ENCODE measurements around the gene DPH3. TPM values are rescaled to one million over a fixed set of nuclear protein-coding genes. Genes with fewer than 3 reads are reported as not detected.

Gene DPH3
- polyA plus RNA-seq, 1 donor (not counting 4 experiments of a cell fraction or from before 2014, with no cell fraction given), result 36.7 TPM

- DNase-seq (ENCODE audit: low read depth, low spot score), result no peak
- no peaks in the 10 kb centered on the region for H3K27me3 ChIP-seq (ENCODE audit: control insufficient read depth, extremely low read depth, insufficient read depth, low read length)
- H4K20me1 ChIP-seq (ENCODE audit: control insufficient read depth, extremely low read depth, insufficient read depth, low read length), result no peaks in the 10 kb centered on the region
- no peak for TF ChIP-seq EZH2 (IDR thresholded peaks at IDR 0.05; ENCODE audit: low read length)
- TF ChIP-seq CTCF (optimal IDR thresholded peaks at IDR 0.05 in 1 of 3, IDR thresholded peaks at IDR 0.05 in 1 of 3, conservative IDR thresholded peaks at IDR 0.05 in 1 of 3; ENCODE audit: extremely low read depth in 1 of 3, insufficient read depth in 2 of 3, low read length in 3 of 3), result no peak
- H3K4me1 ChIP-seq (ENCODE audit: control insufficient read depth, extremely low read depth, insufficient read depth, low read length), result no peaks in the 10 kb centered on the region
- no peak overlapping the region for H3K27ac ChIP-seq (ENCODE audit: control insufficient read depth, insufficient read depth, low read length)
- dilution Hi-C loops (cut with MboI; ENCODE audit: extremely low pct_ligation_motif_present, low sequenced_read_pairs), result no loop called here
- H2AFZ ChIP-seq (ENCODE audit: control insufficient read depth, low read length), result no peak overlapping the region
- H3K4me2 ChIP-seq (ENCODE audit: control insufficient read depth, extremely low read depth, insufficient read depth, low read depth, low read length), result no peak overlapping the region
- no peaks in the 10 kb centered on the region for H3K9me3 ChIP-seq (ENCODE audit: control insufficient read depth, low read depth, low read length)
- H3K79me2 ChIP-seq (ENCODE audit: control insufficient read depth, insufficient read depth, low read length), result no peaks in the 10 kb centered on the region
- no peak for FAIRE-seq
- no peak overlapping the region for H3K9ac ChIP-seq (ENCODE audit: control insufficient read depth, extremely low read depth, insufficient read depth, low read length)
- H3K9me1 ChIP-seq (ENCODE audit: control insufficient read depth, extremely low read depth, insufficient read depth, low read length), result no peaks in the 10 kb centered on the region
- H3K4me3 ChIP-seq (ENCODE audit: control insufficient read depth in 2 of 3, extremely low read depth in 1 of 3, insufficient read depth in 2 of 3, low read depth in 1 of 3, low read length in 3 of 3), result no peak overlapping the region
- peaks cover 2 to 6% of the 10 kb centered on the region in 2 experiments for H3K36me3 ChIP-seq (ENCODE audit: control insufficient read depth in 2 of 2, extremely low read depth in 1 of 2, insufficient read depth in 2 of 2, low read length in 2 of 2)
Measured at GRCh38 chr3:16255326-16255725, 9.4 kb downstream of the DPH3 start.

DNA sequence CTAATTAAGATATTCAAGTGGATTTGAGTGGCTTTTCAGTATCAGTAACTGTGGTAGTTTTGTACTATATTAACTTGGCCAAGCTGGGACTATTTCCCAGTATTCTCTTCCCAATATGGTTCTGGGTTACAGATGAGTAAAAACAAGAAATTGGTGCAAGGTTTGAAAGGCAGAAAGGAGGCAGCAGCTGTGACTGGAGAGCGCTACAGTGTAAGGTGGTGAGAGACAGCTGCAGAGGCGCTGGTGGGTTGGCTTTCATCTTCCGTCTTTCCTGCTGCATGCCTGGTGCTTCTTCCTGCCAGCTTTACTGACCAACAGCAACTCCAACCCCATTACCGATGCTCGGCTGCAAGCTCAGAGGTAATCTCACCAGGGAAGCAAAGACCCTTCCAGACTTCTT, 9.8 kb downstream of the DPH3 start:
- H3K9me3 ChIP-seq (ENCODE audit: control insufficient read depth, low read depth, low read length), result no peaks in the 10 kb centered on the region
- H3K36me3 ChIP-seq (ENCODE audit: control insufficient read depth in 2 of 2, extremely low read depth in 1 of 2, insufficient read depth in 2 of 2, low read length in 2 of 2), result peaks cover 2 to 4% of the 10 kb centered on the region in 2 experiments
- H4K20me1 ChIP-seq (ENCODE audit: control insufficient read depth, extremely low read depth, insufficient read depth, low read length), result no peaks in the 10 kb centered on the region
- H3K27ac ChIP-seq (ENCODE audit: control insufficient read depth, insufficient read depth, low read length), result no peak overlapping the region
- DNase-seq (ENCODE audit: low read depth, low spot score), result no peak
- no peak overlapping the region for H3K4me2 ChIP-seq (ENCODE audit: control insufficient read depth, extremely low read depth, insufficient read depth, low read depth, low read length)
- no peaks in the 10 kb centered on the region for H3K27me3 ChIP-seq (ENCODE audit: control insufficient read depth, extremely low read depth, insufficient read depth, low read length)
- H3K9me1 ChIP-seq (ENCODE audit: control insufficient read depth, extremely low read depth, insufficient read depth, low read length), result no peaks in the 10 kb centered on the region
- no peaks in the 10 kb centered on the region for H3K4me1 ChIP-seq (ENCODE audit: control insufficient read depth, extremely low read depth, insufficient read depth, low read length)
- H3K79me2 ChIP-seq (ENCODE audit: control insufficient read depth, insufficient read depth, low read length), result no peaks in the 10 kb centered on the region
- no peak overlapping the region for H3K4me3 ChIP-seq (ENCODE audit: control insufficient read depth in 2 of 3, extremely low read depth in 1 of 3, insufficient read depth in 2 of 3, low read depth in 1 of 3, low read length in 3 of 3)
- no peak for FAIRE-seq
- no peak overlapping the region for H3K9ac ChIP-seq (ENCODE audit: control insufficient read depth, extremely low read depth, insufficient read depth, low read length)
- no peak overlapping the region for H2AFZ ChIP-seq (ENCODE audit: control insufficient read depth, low read length)
- dilution Hi-C loops (cut with MboI; ENCODE audit: extremely low pct_ligation_motif_present, low sequenced_read_pairs), result no loop called here
- TF ChIP-seq EZH2 (IDR thresholded peaks at IDR 0.05; ENCODE audit: low read length), result no peak
- no peak for TF ChIP-seq CTCF (optimal IDR thresholded peaks at IDR 0.05 in 1 of 3, IDR thresholded peaks at IDR 0.05 in 1 of 3, conservative IDR thresholded peaks at IDR 0.05 in 1 of 3; ENCODE audit: extremely low read depth in 1 of 3, insufficient read depth in 2 of 3, low read length in 3 of 3)
